ENCODE results near the gene FAHD2A.
"Not testable (repeated sequence)": the region's sequence is repeated elsewhere in the genome, so short reads cannot be mapped to it uniquely, and the experiment has no call there.

The FAHD2A gene

DNA sequence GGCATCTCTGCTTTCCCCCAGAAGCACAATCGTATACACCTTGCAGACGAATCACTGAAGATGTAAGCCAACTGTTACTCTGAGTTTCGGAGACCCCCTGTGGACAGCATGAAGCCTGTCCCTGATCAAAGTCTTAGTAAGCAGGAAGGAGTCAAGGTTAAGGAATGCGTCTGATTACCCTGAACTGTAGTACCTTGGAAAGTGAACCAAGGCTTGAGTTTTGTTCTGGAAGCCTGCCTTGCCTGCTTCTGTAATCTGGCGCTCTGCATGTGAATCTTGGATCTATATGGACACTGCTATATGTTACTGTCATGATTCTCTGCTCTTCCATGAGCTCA, 33.3 kb downstream of the FAHD2A start:
- DNase-seq (ENCODE audit: low read depth), result not testable (repeated sequence)

DNA sequence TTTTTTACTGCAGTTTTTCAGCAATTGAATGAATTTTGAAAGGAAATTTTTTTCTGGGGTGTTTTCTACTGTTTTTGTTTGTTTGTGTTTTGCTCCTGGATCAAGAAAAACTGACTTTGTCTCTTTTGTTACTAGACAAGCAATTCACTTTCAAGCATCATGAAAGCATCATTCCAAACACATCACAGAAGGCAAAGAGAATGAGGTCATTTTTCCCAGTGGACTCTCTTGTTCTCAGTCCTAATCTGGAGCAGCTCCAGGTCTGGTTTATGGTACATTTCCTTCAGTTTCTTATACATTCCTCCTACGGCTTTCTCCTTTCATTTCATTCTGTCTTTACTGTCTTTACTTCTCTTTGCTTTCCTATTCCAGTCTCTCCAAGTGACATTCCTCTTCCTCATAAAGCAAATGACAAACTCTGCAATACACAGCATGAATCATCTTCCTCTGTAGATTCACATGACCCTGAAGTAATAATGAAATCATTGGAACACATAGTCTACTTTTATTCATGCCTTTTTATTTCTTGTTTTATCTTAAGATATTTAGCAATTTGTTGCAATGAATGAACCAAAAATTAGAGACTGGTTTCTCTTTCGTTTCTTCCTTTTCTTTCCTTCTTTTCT, 40.1 kb downstream of the FAHD2A start:
- not testable (repeated sequence) for DNase-seq (ENCODE audit: low read depth)

DNA sequence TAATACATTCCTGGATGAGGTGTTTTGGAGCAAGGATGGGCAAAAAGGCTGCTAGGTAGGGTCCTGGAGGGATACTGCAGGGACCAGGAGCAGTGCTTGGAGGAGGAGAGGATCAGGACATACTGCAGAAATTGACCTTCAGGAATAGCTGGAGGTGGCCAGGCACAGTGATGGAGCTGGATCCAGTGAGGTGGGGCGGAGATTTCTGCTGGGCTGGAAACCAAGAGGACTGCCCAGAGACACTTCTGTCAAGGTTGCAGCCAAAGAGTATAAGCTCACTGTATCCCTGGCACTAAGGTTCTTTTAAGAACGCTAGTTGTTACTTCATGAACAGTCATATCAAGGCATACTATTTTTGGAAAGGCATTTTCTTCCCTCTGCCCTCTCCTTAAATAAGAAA, 42.8 kb downstream of the FAHD2A start:
- not testable (repeated sequence) for DNase-seq (ENCODE audit: low read depth)

DNA sequence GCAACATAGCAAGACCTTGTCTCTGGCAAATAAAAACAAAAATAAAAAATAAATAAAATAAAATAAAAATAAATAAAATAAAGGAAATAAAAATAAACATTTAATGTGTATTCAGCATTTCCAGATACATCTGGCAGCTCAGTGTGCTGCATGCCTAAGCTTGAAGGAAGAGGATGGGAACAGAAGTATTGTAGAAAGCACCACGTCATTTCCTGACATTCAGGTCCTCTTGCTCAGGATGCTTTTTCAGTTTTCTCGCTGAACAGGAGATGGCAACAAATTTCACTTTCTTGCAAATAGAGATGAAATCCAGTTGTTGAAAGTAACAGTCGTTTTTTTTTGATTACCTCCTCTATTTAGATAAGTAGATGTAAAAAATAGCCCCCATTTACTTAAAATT, 60.8 kb downstream of the FAHD2A start:
- DNase-seq (ENCODE audit: low read depth), result not testable (repeated sequence)
